HCT116 (cell line): ENCODE results near the gene RPL12. TPM values are rescaled to one million over a fixed set of nuclear protein-coding genes. Genes with fewer than 3 reads are reported as not detected.

ENCODE experiments used
- ATAC-seq: fragments of 200-7000 bp; cut with Tn5 transposase; 2 replicates; pipeline ENCODE4 v1.9.1; 2020; ENCODE audit warnings: mild to moderate bottlenecking, moderate library complexity
- BruUV-seq: library from RNA; stranded (reverse); fragments of 400-500 nt; replicated peaks from 2 replicates; lab custom pipeline; 2021; lab: Mats Ljungman, UMichigan
- CTCF ChIA-PET: fragments of 300-600 bp; sonication (Branson Sonifier 250); formaldehyde crosslinking; loops from one replicate; lab custom pipeline; 2021; ENCODE audit warnings: antibody characterized with exemption; lab: Charles Lee
- POLR2A ChIA-PET: fragments of 300-600, 350-600 bp; sonication (Branson Sonifier 250); formaldehyde crosslinking; loops from one replicate; lab custom pipeline; 2021; ENCODE audit warnings: antibody characterized with exemption; lab: Charles Lee
- RAD21 ChIA-PET, 2 experiments: fragments of 300-600 bp; sonication (Branson Sonifier 250); formaldehyde crosslinking; loops; one replicate each; lab custom pipeline; 2023; ENCODE audit warnings: low total read pairs in 2 of 2; ENCODE audit not compliant: uncharacterized antibody in 2 of 2, unreplicated experiment in 2 of 2, low non-redundant PET in 1 of 2; lab: Charles Lee
- DNase-seq: peaks from one replicate; pipeline ENCODE4 v3.0.0-alpha.2; 2010; ENCODE audit warnings: low read depth, low spot score
- H2AFZ ChIP-seq: fragments of 200-600 bp; shearing (Covaris generic), sonication (generic); 2 replicates; pipeline ENCODE4 v1.6.1; 2017; ENCODE audit warnings: low read depth, mixed run types, mixed read lengths, antibody characterized with exemption, low read length; ENCODE audit not compliant: poor library complexity, severe bottlenecking
- H3K27ac ChIP-seq: 2 replicates; pipeline ENCODE4 v1.5.1; 2012; ENCODE audit warnings: low read depth, low read length
- H3K27me3 ChIP-seq: fragments of 200-600 bp; sonication (generic); 2 replicates; pipeline ENCODE4 v1.6.1; 2016; ENCODE audit warnings: mixed run types, low read length, mixed read lengths; ENCODE audit not compliant: insufficient read depth
- H3K36me3 ChIP-seq, 2 experiments: fragments of 200-500 bp in 1 of 2; fragments of 200-600 bp in 1 of 2; sonication (Bioruptor generic) in 1 of 2; sonication (generic) in 1 of 2; 2 replicates each; pipeline versions ENCODE4 v1.5.1 to v1.6.1; 2014 to 2016; ENCODE audit warnings: low read length in 2 of 2, inconsistent platforms in 1 of 2, mixed read lengths in 1 of 2, mixed run types in 1 of 2; ENCODE audit not compliant: insufficient read depth in 2 of 2, control insufficient read depth in 1 of 2
- H3K4me1 ChIP-seq, 2 experiments: fragments of 200-600 bp in 1 of 2; sonication (generic) in 1 of 2; 2 replicates each; pipeline versions ENCODE4 v1.5.1 to v1.6.1; 2012 to 2017; ENCODE audit warnings: low read length in 2 of 2, inconsistent platforms in 1 of 2, mild to moderate bottlenecking in 1 of 2, mixed read lengths in 1 of 2, mixed run types in 1 of 2, moderate library complexity in 1 of 2; ENCODE audit not compliant: insufficient read depth in 2 of 2, control insufficient read depth in 1 of 2
- H3K4me2 ChIP-seq: fragments of 200-600 bp; sonication (generic); 2 replicates; pipeline ENCODE4 v1.6.1; 2017; ENCODE audit warnings: mixed run types, low read length, mixed read lengths
- H3K4me3 ChIP-seq, 2 experiments: fragments of 200-600 bp in 1 of 2; sonication (generic) in 1 of 2; replicated peaks in 1 of 2; 2 replicates each; pipeline ENCODE4 v1.5.1; 2011 to 2016; ENCODE audit warnings: low read length in 2 of 2, control low read depth in 1 of 2, low read depth in 1 of 2, mild to moderate bottlenecking in 1 of 2, mixed read lengths in 1 of 2, mixed run types in 1 of 2
- H3K79me2 ChIP-seq: fragments of 200-600 bp; sonication (generic); 2 replicates; pipeline ENCODE4 v1.6.1; 2017; ENCODE audit warnings: mild to moderate bottlenecking, mixed run types, low read length, moderate library complexity, mixed read lengths; ENCODE audit not compliant: insufficient read depth
- H3K9ac ChIP-seq: fragments of 200-600 bp; sonication (generic); 2 replicates; pipeline ENCODE4 v1.6.1; 2016; ENCODE audit warnings: low read length, mixed read lengths
- H3K9me2 ChIP-seq: fragments of 200-600 bp; sonication (generic), shearing (Covaris generic); 2 replicates; pipeline ENCODE4 v1.6.1; 2017; ENCODE audit warnings: mixed run types, mild to moderate bottlenecking, moderate library complexity; ENCODE audit not compliant: insufficient read depth
- H3K9me3 ChIP-seq, 2 experiments: fragments of 200-500 bp in 1 of 2; fragments of 200-600 bp in 1 of 2; sonication (Bioruptor generic) in 1 of 2; sonication (generic) in 1 of 2; 2 replicates each; pipeline ENCODE4 v1.6.1; 2014 to 2017; ENCODE audit warnings: low read length in 2 of 2, mixed read lengths in 2 of 2, inconsistent platforms in 1 of 2, low read depth in 1 of 2, mild to moderate bottlenecking in 1 of 2, mixed run types in 1 of 2, moderate library complexity in 1 of 2; ENCODE audit not compliant: control insufficient read depth in 1 of 2, insufficient read depth in 1 of 2
- H4K20me1 ChIP-seq: fragments of 200-600 bp; sonication (generic), shearing (Covaris generic); 2 replicates; pipeline ENCODE4 v1.6.1; 2017; ENCODE audit warnings: mixed run types, mild to moderate bottlenecking, moderate library complexity; ENCODE audit not compliant: insufficient read depth
- CBX3 ChIP-seq: IDR thresholded peaks from 2 replicates; pipeline ENCODE4 v1.6.1; 2012; ENCODE audit warnings: low read depth
- CEBPB ChIP-seq: IDR thresholded peaks from 2 replicates; pipeline ENCODE4 v1.6.1; 2012; ENCODE audit warnings: low read depth
- CTCF ChIP-seq, 3 experiments: fragments of 200-600 bp in 1 of 3; sonication (generic) in 1 of 3; IDR thresholded peaks in 2 of 3; conservative IDR thresholded peaks in 1 of 3; 2 replicates each; pipeline ENCODE4 v1.5.1; 2012 to 2017; ENCODE audit warnings: low read depth in 2 of 3, low read length in 2 of 3, antibody characterized with exemption in 1 of 3, borderline replicate concordance in 1 of 3, control low read depth in 1 of 3, mild to moderate bottlenecking in 1 of 3, mixed read lengths in 1 of 3, mixed run types in 1 of 3, moderate library complexity in 1 of 3; ENCODE audit not compliant: insufficient read depth in 1 of 3
- EGR1 ChIP-seq: IDR thresholded peaks from 2 replicates; pipeline ENCODE4 v1.6.1; 2012; ENCODE audit warnings: low read depth
- EZH2phosphoT487 ChIP-seq: fragments of 200-600 bp; IDR thresholded peaks from 2 replicates; pipeline ENCODE4 v1.6.1; 2018; ENCODE audit warnings: antibody characterized with exemption, borderline replicate concordance
- JUND ChIP-seq: IDR thresholded peaks from 2 replicates; pipeline ENCODE4 v1.6.1; 2012
- MAX ChIP-seq: IDR thresholded peaks from 2 replicates; pipeline ENCODE4 v1.6.1; 2012
- RAD21 ChIP-seq: IDR thresholded peaks from 2 replicates; pipeline ENCODE4 v1.6.1; 2012; ENCODE audit warnings: low read depth, mild to moderate bottlenecking
- SRF ChIP-seq: IDR thresholded peaks from 2 replicates; pipeline ENCODE4 v1.6.1; 2012; ENCODE audit warnings: low read depth
- TCF7L2 ChIP-seq: IDR thresholded peaks from 2 replicates; pipeline ENCODE4 v1.7.0; 2011; ENCODE audit warnings: borderline replicate concordance, inconsistent platforms; ENCODE audit not compliant: insufficient read depth, insufficient read length; ENCODE audit errors: extremely low read depth
- ZFX ChIP-seq: fragments of 450-650 bp; IDR thresholded peaks from 2 replicates; pipeline ENCODE4 v1.6.1; 2017
- intact Hi-C: fragments of 100-400 bp; cut with micrococcal nuclease; formaldehyde crosslinking; loops from 2 replicates; pipeline ENCODE4 v1.10.0; 2022
- total RNA-seq: library from RNA; stranded (reverse); gene quantifications from one replicate; pipeline ENCODE4 v1.2.1, GENCODE V29; 2021; ENCODE audit not compliant: unreplicated experiment

RPL12 gene
- total RNA-seq, 1 experiment from 2014 or later: 2,679 TPM

GRCh38 chr9:127496974-127497373 is 45.8 kb upstream of the RPL12 start:
- Histone ChIP-seq H3K79me2 (no peaks in the 10 kb centered on the region), H3K9me3 (no peaks in the 10 kb centered on the region), H4K20me1 (no peaks in the 10 kb centered on the region), H2AFZ (no peak overlapping the region), H3K9ac (no peak overlapping the region), H3K36me3 (peaks cover 0 to 8% of the 10 kb centered on the region in 2 experiments; a peak in 3 of 4 replicates), H3K4me3 (no peak overlapping the region), H3K27me3 (no peaks in the 10 kb centered on the region), H3K9me2 (no peaks in the 10 kb centered on the region), H3K4me1 (no peaks in the 10 kb centered on the region; a peak in 1 of 4 replicates), H3K27ac (no peak overlapping the region), H3K4me2 (no peak overlapping the region)
- BruUV-seq: no TSS peak
- no peak for TF ChIP-seq EGR1
- TF ChIP-seq JUND: no peak
- no peak for TF ChIP-seq CEBPB
- TF ChIP-seq ZFX: no peak
- TF ChIP-seq TCF7L2: no peak
- TF ChIP-seq EZH2phosphoT487: no peak
- no peak for TF ChIP-seq CBX3
- TF ChIP-seq MAX: no peak
- TF ChIP-seq SRF: no peak
- ATAC-seq (no peak; the same call in 1 of the 2 replicates), DNase-seq (no peak)
- ChIA-PET RAD21 (no interaction called here), POLR2A (no interaction called here), CTCF (no interaction called here)
- intact Hi-C loops: no loop called here

- ATAC-seq: no peak
- H3K79me2 ChIP-seq: no peaks in the 10 kb centered on the region
- BruUV-seq: no TSS peak
- TF ChIP-seq CTCF (IDR thresholded peaks at IDR 0.05 in 2 of 3, conservative IDR thresholded peaks at IDR 0.05 in 1 of 3; ENCODE audit: borderline replicate concordance in 1 of 3, insufficient read depth in 1 of 3, low read depth in 2 of 3, low read length in 2 of 3) (0 out of 6 replicates have a peak, but pooled peaks of 1 of the 3 experiments have one; percentile 30), EZH2phosphoT487 (no peak), RAD21 (peak; percentile 28; the same call in 1 of the 2 replicates)
- peaks cover 0 to 5% of the 10 kb centered on the region in 2 experiments; a peak in 2 of 4 replicates for H3K36me3 ChIP-seq
- H4K20me1 ChIP-seq: no peaks in the 10 kb centered on the region
- H3K9me3 ChIP-seq: no peaks in the 10 kb centered on the region
- RAD21 ChIA-PET: no interaction called here
- H3K9ac ChIP-seq: no peak overlapping the region
- DNase-seq: no peak
- H3K27me3 ChIP-seq: no peaks in the 10 kb centered on the region
- H2AFZ ChIP-seq: no peak overlapping the region
- no peaks in the 10 kb centered on the region; a peak in 1 of 4 replicates for H3K4me1 ChIP-seq
- POLR2A ChIA-PET: no interaction called here
- no peak overlapping the region for H3K4me3 ChIP-seq
- no peak overlapping the region for H3K4me2 ChIP-seq
- no peak overlapping the region for H3K27ac ChIP-seq
- no peaks in the 10 kb centered on the region for H3K9me2 ChIP-seq
- intact Hi-C loops: no loop called here
- CTCF ChIA-PET: no interaction called here
These were observed 44.8 kb upstream of the RPL12 start for GRCh38 chr9:127495884-127496555.
